ENCODE results near the gene MYO1H. TPM values are rescaled to one million over a fixed set of nuclear protein-coding genes. Genes with fewer than 3 reads are reported as not detected.
A peak's percentile ranks its signal among the peaks of the same experiment; 100 is the strongest.

MYO1H gene
- total RNA-seq, 2 experiments from 2014 or later, result 0.28 to 0.59 TPM

- no peak overlapping the region for H3K4me3 ChIP-seq (ENCODE audit: low read depth, low read length, poor library complexity, severe bottlenecking)
- no peak for DNase-seq (ENCODE audit: low spot score)
- intact Hi-C loops (cut with micrococcal nuclease; ENCODE audit: unreplicated experiment), result no loop called here
- H3K36me3 ChIP-seq (ENCODE audit: insufficient read depth, low read length), result peaks cover 67% of the 10 kb centered on the region
- no peak overlapping the region for H2AFZ ChIP-seq (ENCODE audit: low read length)
- no peaks in the 10 kb centered on the region for H3K9me2 ChIP-seq (ENCODE audit: insufficient read depth, low read length)
- H4K20me1 ChIP-seq (ENCODE audit: insufficient read depth, low read length), result no peaks in the 10 kb centered on the region
- H3K79me2 ChIP-seq (ENCODE audit: insufficient read depth, low read depth, low read length), result peaks cover 12% of the 10 kb centered on the region; the same call in 1 of the 2 replicates
- CTCF ChIA-PET (ENCODE audit: unreplicated experiment), result no interaction called here
- no TSS peak for BruUV-seq (replicated peaks)
- TF ChIP-seq EZH2phosphoT487 (IDR thresholded peaks at IDR 0.05; ENCODE audit: borderline replicate concordance, low read depth, low read length), result no peak
- no peak for TF ChIP-seq CTCF (conservative IDR thresholded peaks at IDR 0.05; ENCODE audit: low read length)
- H3K4me2 ChIP-seq (ENCODE audit: low read length), result no peak overlapping the region
- POLR2A ChIA-PET, result interaction anchor here (1.4 kb wide), 1 partner anchor 17 kb away, joined by 3 read pairs; no protein-coding TSS in a partner anchor
- H3K27ac ChIP-seq (ENCODE audit: low read depth, low read length, poor library complexity, severe bottlenecking), result no peak overlapping the region
- H3K9me3 ChIP-seq (ENCODE audit: low read length), result no peaks in the 10 kb centered on the region
- H3K4me1 ChIP-seq (ENCODE audit: insufficient read depth, low read length, poor library complexity, severe bottlenecking), result peaks cover 13% of the 10 kb centered on the region
Observed at GRCh38 chr12:109458771-109459208, 111.1 kb downstream of the MYO1H start.

GRCh38 chr12:109459247-109459646 is 111.5 kb downstream of the MYO1H start:
- H3K79me2 ChIP-seq (ENCODE audit: insufficient read depth, low read depth, low read length), result peaks cover 12% of the 10 kb centered on the region; the same call in 1 of the 2 replicates
- H3K36me3 ChIP-seq (ENCODE audit: insufficient read depth, low read length), result peaks cover 62% of the 10 kb centered on the region
- BruUV-seq (replicated peaks), result no TSS peak
- peaks cover 13% of the 10 kb centered on the region for H3K4me1 ChIP-seq (ENCODE audit: insufficient read depth, low read length, poor library complexity, severe bottlenecking)
- no peak overlapping the region for H2AFZ ChIP-seq (ENCODE audit: low read length)
- no peak for DNase-seq (ENCODE audit: low spot score)
- H3K9me3 ChIP-seq (ENCODE audit: low read length), result no peaks in the 10 kb centered on the region
- intact Hi-C loops (cut with micrococcal nuclease; ENCODE audit: unreplicated experiment), result no loop called here
- no peak overlapping the region for H3K4me3 ChIP-seq (ENCODE audit: low read depth, low read length, poor library complexity, severe bottlenecking)
- H4K20me1 ChIP-seq (ENCODE audit: insufficient read depth, low read length), result no peaks in the 10 kb centered on the region
- no peak overlapping the region for H3K4me2 ChIP-seq (ENCODE audit: low read length)
- CTCF ChIA-PET (ENCODE audit: unreplicated experiment), result no interaction called here
- H3K27ac ChIP-seq (ENCODE audit: low read depth, low read length, poor library complexity, severe bottlenecking), result no peak overlapping the region
- POLR2A ChIA-PET, result no interaction called here
- no peak for TF ChIP-seq EZH2phosphoT487 (IDR thresholded peaks at IDR 0.05; ENCODE audit: borderline replicate concordance, low read depth, low read length)
- no peak for TF ChIP-seq CTCF (conservative IDR thresholded peaks at IDR 0.05; ENCODE audit: low read length)
- no peaks in the 10 kb centered on the region for H3K9me2 ChIP-seq (ENCODE audit: insufficient read depth, low read length)

- peaks cover 13% of the 10 kb centered on the region for H3K4me1 ChIP-seq (ENCODE audit: insufficient read depth, low read length, poor library complexity, severe bottlenecking)
- H3K36me3 ChIP-seq (ENCODE audit: insufficient read depth, low read length), result peaks cover 55% of the 10 kb centered on the region
- H3K27ac ChIP-seq (ENCODE audit: low read depth, low read length, poor library complexity, severe bottlenecking), result peak overlapping the region; percentile 24
- TF ChIP-seq EZH2phosphoT487 (IDR thresholded peaks at IDR 0.05; ENCODE audit: borderline replicate concordance, low read depth, low read length), result no peak
- TF ChIP-seq CTCF (conservative IDR thresholded peaks at IDR 0.05; ENCODE audit: low read length), result no peak
- no peak for DNase-seq (ENCODE audit: low spot score)
- no peak overlapping the region for H3K4me3 ChIP-seq (ENCODE audit: low read depth, low read length, poor library complexity, severe bottlenecking)
- H2AFZ ChIP-seq (ENCODE audit: low read length), result no peak overlapping the region
- no TSS peak for BruUV-seq (replicated peaks)
- H3K4me2 ChIP-seq (ENCODE audit: low read length), result peak overlapping the region; percentile 43; the same call in 1 of the 2 replicates
- CTCF ChIA-PET (ENCODE audit: unreplicated experiment), result no interaction called here
- POLR2A ChIA-PET, result interaction anchor here (1.2 kb wide), 1 partner anchor 17 kb away, joined by 3 read pairs; the partner anchor contains the start of genes KCTD10 and UBE3B
- H3K79me2 ChIP-seq (ENCODE audit: insufficient read depth, low read depth, low read length), result peaks cover 12% of the 10 kb centered on the region; the same call in 1 of the 2 replicates
- intact Hi-C loops (cut with micrococcal nuclease; ENCODE audit: unreplicated experiment), result no loop called here
- H3K9me2 ChIP-seq (ENCODE audit: insufficient read depth, low read length), result no peaks in the 10 kb centered on the region
- H3K9me3 ChIP-seq (ENCODE audit: low read length), result no peaks in the 10 kb centered on the region
- no peaks in the 10 kb centered on the region for H4K20me1 ChIP-seq (ENCODE audit: insufficient read depth, low read length)
Observed at GRCh38 chr12:109460538-109460937, 112.8 kb downstream of the MYO1H start.

Measured in OCI-LY7 (cell line).